KMS-11 (cell line): ENCODE data around the gene RPS21.

Experiments
- H2AFZ ChIP-seq: fragments of 200-600 bp; sonication (generic); 2 replicates; pipeline ENCODE4 v1.6.1; 2016; ENCODE audit warnings: antibody characterized with exemption, mixed run types, low read depth
- H3K27ac ChIP-seq: fragments of 200-600 bp; sonication (generic); 2 replicates; pipeline ENCODE4 v1.6.1; 2016; ENCODE audit warnings: mild to moderate bottlenecking, mixed run types
- H3K27me3 ChIP-seq: fragments of 200-600 bp; sonication (generic); 2 replicates; pipeline ENCODE4 v1.6.1; 2017; ENCODE audit warnings: mild to moderate bottlenecking, low read depth, mixed run types, moderate library complexity; ENCODE audit not compliant: insufficient read depth
- H3K36me3 ChIP-seq: fragments of 200-600 bp; sonication (generic); 2 replicates; pipeline ENCODE4 v1.6.1; 2017; ENCODE audit warnings: mild to moderate bottlenecking, mixed run types; ENCODE audit not compliant: insufficient read depth
- H3K4me1 ChIP-seq: fragments of 200-600 bp; sonication (generic); 2 replicates; pipeline ENCODE4 v1.6.1; 2016; ENCODE audit warnings: mild to moderate bottlenecking, low read depth, mixed run types; ENCODE audit not compliant: poor library complexity, severe bottlenecking
- H3K4me2 ChIP-seq: fragments of 200-600 bp; sonication (generic); 2 replicates; pipeline ENCODE4 v1.7.0; 2016; ENCODE audit warnings: mild to moderate bottlenecking, mixed run types
- H3K4me3 ChIP-seq: fragments of 200-600 bp; sonication (generic); IDR thresholded peaks from 2 replicates; pipeline ENCODE4 v1.6.1; 2017; ENCODE audit warnings: low read depth, low read length, mixed read lengths; ENCODE audit not compliant: insufficient read depth
- H3K79me2 ChIP-seq: fragments of 200-600 bp; sonication (generic); 2 replicates; pipeline ENCODE4 v1.6.1; 2016; ENCODE audit warnings: low read depth, mixed run types; ENCODE audit not compliant: insufficient read depth
- H3K9ac ChIP-seq: fragments of 200-600 bp; sonication (generic); 2 replicates; pipeline ENCODE4 v1.6.1; 2016; ENCODE audit warnings: mild to moderate bottlenecking, mixed run types
- H4K20me1 ChIP-seq: fragments of 200-600 bp; sonication (generic); 2 replicates; pipeline ENCODE4 v1.6.1; 2016; ENCODE audit warnings: mild to moderate bottlenecking, mixed run types; ENCODE audit not compliant: insufficient read depth
- TF ChIP-seq, protein P1 (sequence below): fragments of 200-600 bp; sonication (generic); conservative IDR thresholded peaks from 2 replicates; pipeline ENCODE4 v1.6.1; 2017; ENCODE audit warnings: low read depth, mild to moderate bottlenecking, antibody characterized with exemption, low read length, moderate library complexity, mixed read lengths

RPS21 gene

DNA sequence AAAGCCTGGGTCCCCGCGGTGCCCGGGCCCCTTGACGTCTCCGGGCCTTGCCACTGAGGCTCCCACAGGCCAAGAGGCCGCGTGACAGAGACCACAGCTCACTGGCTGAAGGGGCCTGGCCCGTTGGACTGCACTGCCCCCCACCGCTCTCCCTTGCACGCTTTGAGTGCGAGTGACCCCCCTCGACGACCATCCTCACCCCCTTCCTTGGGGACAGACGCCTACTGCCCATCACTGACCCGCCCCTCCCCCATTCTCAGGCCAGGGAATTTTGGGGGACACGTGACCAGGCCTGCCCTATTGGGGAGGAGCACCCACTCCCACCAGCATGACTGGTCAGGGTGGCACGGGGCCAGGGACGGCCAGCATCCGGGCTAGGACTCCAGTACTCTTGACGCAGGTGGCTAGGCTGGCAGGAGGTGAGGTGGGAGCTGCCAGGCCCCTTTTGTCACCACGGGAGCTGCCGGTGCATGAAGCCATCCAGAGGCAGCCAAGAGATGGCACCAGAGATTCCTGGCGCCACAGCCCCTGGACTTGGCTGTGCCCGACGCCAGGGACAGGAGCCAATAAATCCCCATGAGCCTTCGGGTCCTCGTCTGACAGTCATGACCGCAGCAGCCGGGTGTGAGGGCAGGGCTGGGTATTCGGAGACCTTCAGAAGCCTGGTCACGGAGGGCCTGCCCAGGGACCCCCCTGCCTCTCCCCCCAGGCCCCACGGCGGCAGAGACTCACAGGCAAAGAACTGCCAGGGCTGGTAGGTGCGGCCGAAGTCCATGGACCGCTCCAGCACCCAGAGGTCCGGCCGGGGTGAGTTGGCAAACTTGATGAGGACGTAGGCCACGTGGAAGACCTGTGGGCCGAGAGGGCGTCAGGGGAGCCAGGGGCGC is 34.3 kb upstream of the RPS21 start:
- Histone ChIP-seq H3K27ac (no peak overlapping the region), H3K27me3 (no peaks in the 10 kb centered on the region), H3K9ac (no peak overlapping the region), H2AFZ (no peak overlapping the region), H3K4me3 (no peak overlapping the region), H3K4me1 (no peaks in the 10 kb centered on the region), H4K20me1 (no peaks in the 10 kb centered on the region), H3K79me2 (no peaks in the 10 kb centered on the region), H3K36me3 (no peaks in the 10 kb centered on the region), H3K4me2 (no peak overlapping the region)
- TF ChIP-seq, protein P1, sequence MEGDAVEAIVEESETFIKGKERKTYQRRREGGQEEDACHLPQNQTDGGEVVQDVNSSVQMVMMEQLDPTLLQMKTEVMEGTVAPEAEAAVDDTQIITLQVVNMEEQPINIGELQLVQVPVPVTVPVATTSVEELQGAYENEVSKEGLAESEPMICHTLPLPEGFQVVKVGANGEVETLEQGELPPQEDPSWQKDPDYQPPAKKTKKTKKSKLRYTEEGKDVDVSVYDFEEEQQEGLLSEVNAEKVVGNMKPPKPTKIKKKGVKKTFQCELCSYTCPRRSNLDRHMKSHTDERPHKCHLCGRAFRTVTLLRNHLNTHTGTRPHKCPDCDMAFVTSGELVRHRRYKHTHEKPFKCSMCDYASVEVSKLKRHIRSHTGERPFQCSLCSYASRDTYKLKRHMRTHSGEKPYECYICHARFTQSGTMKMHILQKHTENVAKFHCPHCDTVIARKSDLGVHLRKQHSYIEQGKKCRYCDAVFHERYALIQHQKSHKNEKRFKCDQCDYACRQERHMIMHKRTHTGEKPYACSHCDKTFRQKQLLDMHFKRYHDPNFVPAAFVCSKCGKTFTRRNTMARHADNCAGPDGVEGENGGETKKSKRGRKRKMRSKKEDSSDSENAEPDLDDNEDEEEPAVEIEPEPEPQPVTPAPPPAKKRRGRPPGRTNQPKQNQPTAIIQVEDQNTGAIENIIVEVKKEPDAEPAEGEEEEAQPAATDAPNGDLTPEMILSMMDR: no peak

DNA sequence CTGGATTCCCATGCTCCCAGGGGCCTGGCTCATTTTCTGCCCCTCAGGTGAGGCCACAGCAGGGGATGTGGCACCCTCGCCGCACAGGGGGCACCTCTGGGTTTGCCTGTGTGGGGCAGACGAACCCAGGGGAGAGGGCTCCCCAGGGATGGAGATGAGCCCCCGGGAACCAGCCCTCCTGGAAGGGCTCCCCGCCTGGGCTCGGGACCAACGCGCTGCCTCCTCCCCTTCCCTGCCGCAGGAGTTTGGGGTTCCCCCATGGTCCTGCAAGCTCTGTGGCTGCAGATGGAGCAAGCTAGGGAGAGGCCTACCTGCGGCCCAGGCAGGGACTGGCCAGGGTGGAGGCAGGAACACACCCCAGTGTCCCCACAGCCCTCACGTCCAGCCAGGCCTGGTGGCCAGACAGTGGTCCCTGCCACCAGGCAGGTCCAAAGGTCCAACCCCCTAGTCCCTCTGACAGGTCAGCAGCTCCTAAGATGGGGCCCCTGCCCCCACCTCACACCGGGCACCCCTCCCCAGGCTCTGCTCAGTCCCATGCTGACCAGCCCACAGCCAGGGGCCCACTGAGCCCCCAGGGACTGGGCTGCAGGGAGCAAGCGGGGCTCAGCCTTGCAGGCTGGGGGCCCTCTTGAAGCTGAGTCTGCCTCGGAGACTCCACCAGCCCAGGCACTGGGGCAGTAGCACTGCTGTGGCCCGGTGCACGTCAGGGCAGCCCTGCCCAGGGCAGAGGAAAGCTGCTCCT is 33.4 kb upstream of the RPS21 start:
- H3K4me1 ChIP-seq: no peaks in the 10 kb centered on the region
- H3K36me3 ChIP-seq: no peaks in the 10 kb centered on the region
- TF ChIP-seq, protein P1: no peak
- no peak overlapping the region for H2AFZ ChIP-seq
- no peak overlapping the region for H3K4me3 ChIP-seq
- H3K4me2 ChIP-seq: no peak overlapping the region
- H4K20me1 ChIP-seq: no peaks in the 10 kb centered on the region
- no peak overlapping the region for H3K27ac ChIP-seq
- H3K27me3 ChIP-seq: no peaks in the 10 kb centered on the region
- H3K79me2 ChIP-seq: no peaks in the 10 kb centered on the region
- H3K9ac ChIP-seq: no peak overlapping the region

DNA sequence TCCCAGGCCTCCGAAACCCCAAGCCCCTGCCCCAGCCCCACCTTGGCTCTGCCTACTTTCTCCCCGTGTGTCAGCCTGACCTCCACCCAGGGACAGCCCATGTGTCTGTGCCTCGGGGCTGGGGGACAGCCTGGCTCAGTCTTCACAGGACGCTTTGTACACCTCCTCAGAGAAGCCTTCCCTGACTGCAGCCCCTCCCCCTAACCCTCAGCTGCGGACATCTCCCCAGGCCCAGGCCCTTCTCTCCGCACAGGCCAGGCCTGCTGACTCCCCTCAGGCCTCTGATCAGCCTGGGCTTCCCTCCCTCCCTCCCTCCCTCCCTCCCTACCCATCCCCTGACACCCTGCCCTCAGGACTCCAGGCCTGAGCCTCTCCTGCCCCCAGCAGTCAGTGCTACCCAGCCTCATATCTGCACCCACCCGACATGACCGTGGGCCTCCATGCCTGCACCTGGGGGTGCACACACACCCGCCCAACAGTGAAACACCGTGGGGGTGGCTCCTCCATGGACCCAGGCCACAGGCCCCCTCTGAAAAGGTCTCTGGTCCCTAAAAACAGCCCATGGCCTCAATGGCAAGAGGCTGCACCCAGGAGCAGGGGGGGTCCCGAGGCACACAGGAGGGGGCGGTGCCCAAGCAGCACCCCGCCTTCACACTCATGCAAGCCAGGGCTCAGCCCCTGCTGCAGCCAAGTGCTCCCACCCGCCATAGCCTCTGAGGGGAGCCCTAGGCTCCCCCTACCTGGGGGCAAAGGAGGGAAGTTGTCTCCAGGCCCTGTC is 32.7 kb upstream of the RPS21 start:
- H3K79me2 ChIP-seq: no peaks in the 10 kb centered on the region

DNA sequence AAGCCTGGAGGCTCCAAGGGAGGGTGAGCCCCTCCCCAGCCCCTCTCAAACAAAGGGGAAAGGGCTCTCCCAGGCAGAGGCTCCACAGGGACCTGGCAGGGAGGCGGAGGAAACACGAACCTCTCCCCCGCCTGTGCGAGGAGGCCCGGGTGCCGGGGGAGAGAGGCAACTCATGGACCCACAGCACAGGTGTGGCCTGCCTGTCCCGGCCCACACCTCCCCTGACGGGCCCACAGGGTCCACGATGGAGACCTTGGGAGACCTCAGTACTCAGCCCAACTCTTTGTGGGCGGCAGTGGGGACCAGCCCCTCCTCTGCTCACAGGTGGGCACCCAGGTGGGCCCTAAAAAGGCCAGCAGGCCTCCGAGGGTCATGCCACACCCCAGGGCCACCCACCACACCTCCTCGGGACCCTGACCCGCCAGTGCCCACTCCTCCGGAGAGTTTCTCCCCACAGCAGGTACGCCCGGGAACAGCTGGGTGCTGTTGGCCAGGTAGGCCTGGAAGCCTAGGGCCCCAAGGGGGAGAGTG is 32.0 kb upstream of the RPS21 start:
- H3K27me3 ChIP-seq: no peaks in the 10 kb centered on the region
- H3K4me1 ChIP-seq: no peaks in the 10 kb centered on the region
- no peak overlapping the region for H3K27ac ChIP-seq
- no peak overlapping the region for H2AFZ ChIP-seq
- TF ChIP-seq, protein P1: no peak
- H3K36me3 ChIP-seq: no peaks in the 10 kb centered on the region
- H3K79me2 ChIP-seq: no peaks in the 10 kb centered on the region
- H3K4me2 ChIP-seq: no peak overlapping the region
- H3K4me3 ChIP-seq: no peak overlapping the region
- H4K20me1 ChIP-seq: no peaks in the 10 kb centered on the region
- H3K9ac ChIP-seq: no peak overlapping the region

More for the DNA sequence above, 32.7 kb upstream of the RPS21 start:
- H3K9ac ChIP-seq: no peak overlapping the region
- H3K27me3 ChIP-seq: no peaks in the 10 kb centered on the region
- H3K4me3 ChIP-seq: no peak overlapping the region
- H4K20me1 ChIP-seq: no peaks in the 10 kb centered on the region
- H3K27ac ChIP-seq: no peak overlapping the region
- H3K36me3 ChIP-seq: no peaks in the 10 kb centered on the region
- H2AFZ ChIP-seq: no peak overlapping the region
- no peaks in the 10 kb centered on the region for H3K4me1 ChIP-seq
- no peak overlapping the region for H3K4me2 ChIP-seq
- TF ChIP-seq, protein P1: no peak
